ENCODE data around the gene PLXNA4. TPM values are rescaled to one million over a fixed set of nuclear protein-coding genes. Genes with fewer than 3 reads are reported as not detected.

Gene PLXNA4
- total RNA-seq, 2 donors from 2014 or later, result 1.4 to 2.3 TPM

DNA sequence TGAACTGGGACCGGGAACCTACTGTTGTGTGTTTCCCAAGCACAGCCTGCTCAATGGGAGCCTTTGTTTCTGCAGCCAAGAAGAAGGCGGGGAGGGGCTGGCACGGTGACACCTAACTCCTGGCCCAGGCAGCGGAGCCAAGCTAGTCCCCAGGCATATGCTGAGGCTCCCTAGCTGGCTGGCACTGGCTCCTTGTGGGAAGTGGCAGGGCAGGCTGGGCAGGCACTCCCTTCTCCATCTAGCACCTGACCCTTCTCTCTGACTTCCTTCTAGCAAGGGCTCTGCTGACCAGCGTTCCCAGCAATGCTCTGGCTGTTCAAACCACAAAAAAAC, 325.0 kb downstream of the PLXNA4 start:
- no peak overlapping the region for H3K27ac Mint-ChIP-seq
- H3K4me3 Mint-ChIP-seq, result no peak overlapping the region
- H3K4me1 Mint-ChIP-seq, result no peaks in the 10 kb centered on the region
- peaks cover 1% of the 10 kb centered on the region for H3K27me3 Mint-ChIP-seq
- peaks cover 1% of the 10 kb centered on the region for H3K9me3 Mint-ChIP-seq
- no peaks in the 10 kb centered on the region for H3K36me3 Mint-ChIP-seq (ENCODE audit: low read depth)
- no peak for ATAC-seq (replicated peaks)

- Mint-ChIP-seq H3K36me3 (ENCODE audit: low read depth) (no peaks in the 10 kb centered on the region), H3K27ac (no peak overlapping the region), H3K4me1 (no peaks in the 10 kb centered on the region), H3K4me3 (no peak overlapping the region), H3K9me3 (peaks cover 4% of the 10 kb centered on the region), H3K27me3 (peaks cover 4% of the 10 kb centered on the region)
- no peak for ATAC-seq (replicated peaks)
These were observed 325.6 kb downstream of the PLXNA4 start for GRCh38 chr7:132250480-132251326.

GRCh38 chr7:132249256-132249971, 326.9 kb downstream of the PLXNA4 start:
- Mint-ChIP-seq H3K27me3 (peaks cover 6% of the 10 kb centered on the region), H3K27ac (no peak overlapping the region), H3K4me3 (no peak overlapping the region), H3K4me1 (no peaks in the 10 kb centered on the region), H3K9me3 (peaks cover 7% of the 10 kb centered on the region), H3K36me3 (ENCODE audit: low read depth) (no peaks in the 10 kb centered on the region)
- ATAC-seq (replicated peaks), result no peak

GRCh38 chr7:132248841-132249240, 327.4 kb downstream of the PLXNA4 start:
- H3K27ac Mint-ChIP-seq, result no peak overlapping the region
- no peaks in the 10 kb centered on the region for H3K36me3 Mint-ChIP-seq (ENCODE audit: low read depth)
- H3K9me3 Mint-ChIP-seq, result peaks cover 7% of the 10 kb centered on the region
- peaks cover 6% of the 10 kb centered on the region for H3K27me3 Mint-ChIP-seq
- ATAC-seq (replicated peaks), result no peak
- no peaks in the 10 kb centered on the region for H3K4me1 Mint-ChIP-seq
- H3K4me3 Mint-ChIP-seq, result no peak overlapping the region

DNA sequence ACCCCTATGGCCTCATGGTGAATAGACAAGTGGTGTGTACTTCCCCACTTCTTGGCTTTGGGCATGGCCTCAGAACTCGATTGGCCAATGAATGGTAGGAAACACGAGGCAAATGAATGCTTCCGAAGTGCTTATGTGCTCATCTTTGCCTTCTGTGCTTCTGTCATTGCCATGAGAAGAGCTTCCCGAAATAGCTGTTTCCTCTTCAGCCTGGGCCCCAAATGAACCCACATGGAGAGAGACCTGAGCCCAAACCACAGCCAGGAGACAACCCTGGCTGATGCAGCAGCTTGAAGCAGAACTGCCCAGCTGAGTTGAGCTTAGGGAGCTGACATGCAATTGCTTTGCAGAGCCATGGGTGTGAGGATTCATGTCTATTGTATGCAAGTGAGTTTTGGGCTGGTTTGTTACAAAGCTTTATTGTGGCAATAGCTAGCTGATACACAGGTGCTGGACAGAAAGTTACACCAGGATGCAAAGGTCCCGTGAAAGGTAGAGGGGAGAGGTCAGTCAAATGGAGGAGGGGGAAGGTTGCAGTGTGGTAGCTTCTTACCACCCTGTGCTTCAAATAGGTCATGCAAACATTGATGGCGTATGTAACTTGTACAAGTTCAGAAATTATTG, 328.2 kb downstream of the PLXNA4 start:
- H3K27me3 Mint-ChIP-seq, result peaks cover 6% of the 10 kb centered on the region
- no peak for ATAC-seq (replicated peaks)
- H3K4me3 Mint-ChIP-seq, result no peak overlapping the region
- H3K36me3 Mint-ChIP-seq (ENCODE audit: low read depth), result no peaks in the 10 kb centered on the region
- H3K27ac Mint-ChIP-seq, result no peak overlapping the region
- no peaks in the 10 kb centered on the region for H3K4me1 Mint-ChIP-seq
- peaks cover 7% of the 10 kb centered on the region for H3K9me3 Mint-ChIP-seq

DNA sequence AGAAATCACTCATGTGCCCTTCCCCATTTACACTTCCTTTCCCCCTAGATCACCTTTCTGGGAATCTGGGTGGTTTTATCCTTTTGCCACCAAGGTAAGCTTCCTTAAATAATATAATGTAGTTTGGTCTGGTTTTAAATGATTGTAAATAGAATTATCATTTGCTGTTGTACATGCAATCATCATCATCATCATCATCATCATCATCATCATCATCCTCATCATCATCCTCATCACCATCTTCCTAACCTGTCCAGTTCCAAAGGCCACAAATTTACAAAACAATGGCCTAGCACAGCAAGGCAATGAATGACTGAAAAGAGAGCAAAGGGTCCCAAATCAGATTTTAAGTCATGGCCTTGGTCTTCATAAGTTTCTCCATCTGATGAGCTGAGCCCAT, 329.7 kb downstream of the PLXNA4 start:
- no peak overlapping the region for H3K4me3 Mint-ChIP-seq
- H3K27me3 Mint-ChIP-seq, result peaks cover 6% of the 10 kb centered on the region
- H3K4me1 Mint-ChIP-seq, result no peaks in the 10 kb centered on the region
- no peak overlapping the region for H3K27ac Mint-ChIP-seq
- H3K9me3 Mint-ChIP-seq, result peaks cover 7% of the 10 kb centered on the region
- no peak for ATAC-seq (replicated peaks)
- H3K36me3 Mint-ChIP-seq (ENCODE audit: low read depth), result no peaks in the 10 kb centered on the region

- Mint-ChIP-seq H3K27ac (no peak overlapping the region), H3K4me1 (no peaks in the 10 kb centered on the region), H3K27me3 (peaks cover 6% of the 10 kb centered on the region), H3K9me3 (peaks cover 7% of the 10 kb centered on the region), H3K36me3 (ENCODE audit: low read depth) (no peaks in the 10 kb centered on the region), H3K4me3 (no peak overlapping the region)
- no peak for ATAC-seq (replicated peaks)
These were observed 330.7 kb downstream of the PLXNA4 start for GRCh38 chr7:132245539-132245938.

GRCh38 chr7:132244903-132245480, 331.3 kb downstream of the PLXNA4 start:
- peaks cover 6% of the 10 kb centered on the region for H3K27me3 Mint-ChIP-seq
- ATAC-seq (replicated peaks), result no peak
- H3K4me1 Mint-ChIP-seq, result no peaks in the 10 kb centered on the region
- H3K27ac Mint-ChIP-seq, result no peak overlapping the region
- H3K36me3 Mint-ChIP-seq (ENCODE audit: low read depth), result no peaks in the 10 kb centered on the region
- H3K9me3 Mint-ChIP-seq, result peaks cover 7% of the 10 kb centered on the region
- H3K4me3 Mint-ChIP-seq, result no peak overlapping the region

GRCh38 chr7:132243463-132243862, 332.8 kb downstream of the PLXNA4 start:
- Mint-ChIP-seq H3K9me3 (peaks cover 7% of the 10 kb centered on the region), H3K36me3 (ENCODE audit: low read depth) (no peaks in the 10 kb centered on the region), H3K4me1 (no peaks in the 10 kb centered on the region), H3K27ac (no peak overlapping the region), H3K4me3 (no peak overlapping the region), H3K27me3 (peaks cover 8% of the 10 kb centered on the region)
- no peak for ATAC-seq (replicated peaks)

DNA sequence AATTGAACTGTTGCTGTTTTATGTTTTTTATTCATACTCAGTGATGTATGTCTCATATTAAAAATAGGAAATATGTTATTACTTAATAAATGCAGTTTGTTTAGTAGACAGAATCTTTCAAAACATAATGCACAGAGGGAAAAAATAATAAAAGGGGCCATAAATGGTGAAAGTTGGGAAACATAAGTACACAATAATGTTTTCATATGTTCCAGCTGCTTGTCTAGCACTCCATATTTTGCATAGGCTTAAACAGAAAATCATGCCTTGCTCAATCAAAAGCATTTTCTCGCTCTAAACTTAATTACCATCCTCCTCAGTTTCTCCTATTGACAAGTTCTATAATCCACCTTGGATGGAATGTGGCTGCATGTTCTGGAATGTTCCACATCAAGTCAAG, 333.2 kb downstream of the PLXNA4 start:
- Mint-ChIP-seq H3K4me3 (no peak overlapping the region), H3K27ac (no peak overlapping the region), H3K9me3 (peaks cover 7% of the 10 kb centered on the region)

DNA sequence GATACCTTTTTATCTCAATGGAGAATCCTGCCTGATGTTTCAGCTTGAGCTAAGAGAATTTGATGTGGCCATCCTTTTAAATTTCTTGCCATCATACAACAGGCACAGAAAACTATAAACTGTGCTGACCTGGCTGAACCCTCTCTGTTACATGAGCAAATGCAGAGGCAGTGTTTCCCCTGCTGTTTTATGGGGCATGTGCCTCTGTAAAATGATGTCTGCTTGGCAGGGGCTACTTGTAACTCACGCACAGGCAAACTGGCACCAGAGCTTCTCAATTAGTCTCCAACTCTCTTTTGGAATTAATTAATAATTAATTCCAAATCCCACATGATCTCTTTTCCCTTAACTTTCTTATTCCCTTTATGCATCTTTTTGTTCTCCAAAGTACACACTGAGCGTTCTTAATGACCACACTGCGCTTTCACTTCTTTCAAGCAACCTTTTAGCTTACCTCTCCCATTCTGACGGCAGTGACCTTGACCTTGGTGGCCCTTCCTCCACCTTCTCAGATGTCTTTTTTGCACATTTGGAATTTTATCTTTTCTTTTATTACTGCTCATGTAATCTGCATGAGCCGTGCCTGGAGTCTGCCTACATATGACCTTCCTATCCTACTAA, 334.0 kb downstream of the PLXNA4 start:
- no peaks in the 10 kb centered on the region for H3K4me1 Mint-ChIP-seq
- no peak for ATAC-seq (replicated peaks)
- H3K27me3 Mint-ChIP-seq, result peaks cover 10% of the 10 kb centered on the region
- H3K36me3 Mint-ChIP-seq (ENCODE audit: low read depth), result no peaks in the 10 kb centered on the region
- H3K9me3 Mint-ChIP-seq, result peaks cover 7% of the 10 kb centered on the region
- no peak overlapping the region for H3K27ac Mint-ChIP-seq
- H3K4me3 Mint-ChIP-seq, result no peak overlapping the region

More for the DNA sequence above, 333.2 kb downstream of the PLXNA4 start:
- Mint-ChIP-seq H3K4me1 (no peaks in the 10 kb centered on the region), H3K36me3 (ENCODE audit: low read depth) (no peaks in the 10 kb centered on the region), H3K27me3 (peaks cover 10% of the 10 kb centered on the region)
- no peak for ATAC-seq (replicated peaks)

DNA sequence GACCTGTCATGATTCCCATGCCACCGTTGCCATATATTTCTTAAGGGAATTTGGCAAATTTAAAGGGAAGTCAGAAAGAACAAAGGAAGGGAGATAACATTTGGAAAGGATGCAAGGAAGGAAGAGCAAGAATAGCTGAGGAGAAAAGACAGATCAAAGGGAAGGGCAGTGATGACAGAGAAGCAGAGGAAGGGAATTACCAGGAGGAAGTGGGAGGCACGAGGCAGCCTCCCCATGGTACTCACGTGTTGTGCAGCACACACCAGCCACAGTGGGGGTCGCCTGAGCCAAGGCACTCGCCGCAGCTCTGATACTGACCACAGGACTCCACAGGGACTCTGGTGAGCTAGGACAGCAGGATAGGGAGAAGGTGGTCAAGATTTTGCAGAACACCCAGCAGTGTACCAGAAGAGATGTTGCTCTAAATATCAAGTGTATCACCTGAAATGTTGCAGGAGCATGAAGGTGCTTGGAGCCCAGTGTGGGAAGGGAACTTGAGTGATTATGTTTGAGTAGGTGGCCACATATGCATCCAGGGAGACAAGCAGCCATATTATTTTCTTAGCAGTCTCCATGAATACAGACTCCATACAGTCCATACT, 335.3 kb downstream of the PLXNA4 start:
- Mint-ChIP-seq H3K27me3 (peaks cover 7% of the 10 kb centered on the region), H3K9me3 (peaks cover 4% of the 10 kb centered on the region), H3K27ac (no peak overlapping the region), H3K36me3 (ENCODE audit: low read depth) (no peaks in the 10 kb centered on the region), H3K4me3 (no peak overlapping the region), H3K4me1 (no peaks in the 10 kb centered on the region)
- ATAC-seq (replicated peaks), result no peak

DNA sequence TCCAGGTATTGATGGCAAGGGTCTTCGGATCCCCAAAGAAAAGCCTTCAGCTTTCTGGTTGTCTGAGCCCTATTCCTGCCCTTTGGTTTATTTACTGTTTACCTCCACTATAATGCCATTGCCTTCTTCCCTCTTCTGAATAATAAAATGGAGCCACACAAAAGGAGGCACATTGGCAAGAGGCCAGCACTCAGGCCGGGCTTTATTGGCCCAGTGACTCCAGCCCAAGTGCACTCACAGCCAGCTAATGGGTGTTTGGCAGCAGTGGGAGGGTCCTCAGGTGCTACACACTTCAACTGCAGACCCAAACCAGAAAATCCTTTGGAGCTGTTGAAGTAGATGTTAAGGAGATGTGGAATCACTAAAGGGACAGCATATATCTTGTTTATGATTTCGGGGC, 336.0 kb downstream of the PLXNA4 start:
- Mint-ChIP-seq H3K36me3 (ENCODE audit: low read depth) (no peaks in the 10 kb centered on the region), H3K27me3 (peaks cover 7% of the 10 kb centered on the region), H3K9me3 (no peaks in the 10 kb centered on the region), H3K27ac (no peak overlapping the region), H3K4me3 (no peak overlapping the region), H3K4me1 (no peaks in the 10 kb centered on the region)
- no peak for ATAC-seq (replicated peaks)

- H3K27me3 Mint-ChIP-seq, result peaks cover 4% of the 10 kb centered on the region
- no peak for ATAC-seq (replicated peaks)
These were observed 336.8 kb downstream of the PLXNA4 start for GRCh38 chr7:132239422-132239994.

More at GRCh38 chr7:132239422-132239994, 336.8 kb downstream of the PLXNA4 start:
- H3K36me3 Mint-ChIP-seq (ENCODE audit: low read depth), result no peaks in the 10 kb centered on the region
- H3K4me1 Mint-ChIP-seq, result no peaks in the 10 kb centered on the region
- H3K27ac Mint-ChIP-seq, result no peak overlapping the region
- H3K9me3 Mint-ChIP-seq, result no peaks in the 10 kb centered on the region
- no peak overlapping the region for H3K4me3 Mint-ChIP-seq

All from activated T-helper 17 cell treated with anti-CD3 and anti-CD28 coated beads, Interleukin-2, amount 50 U/mL, for 72 hours (primary cell).